Posterior vena cava (tissue), 2 donors: ENCODE data around the gene ALG13. TPM values are rescaled to one million over a fixed set of nuclear protein-coding genes. Genes with fewer than 3 reads are reported as not detected.
"Not testable (repeated sequence)": the region's sequence is repeated elsewhere in the genome, so short reads cannot be mapped to it uniquely, and the experiment has no call there.

Experiments
- DNase-seq: peaks from one replicate; pipeline ENCODE4 v3.0.0-alpha.2; 2020; ENCODE audit warnings: low spot score
- intact Hi-C, 2 donors: fragments of 100-400 bp; cut with DNase I; formaldehyde crosslinking; loops; one replicate each; pipeline versions ENCODE4 v1.14.1 to v1.14.2; 2022 to 2023
- total RNA-seq, 2 donors: library from RNA; stranded (reverse); fragmentation: NEBNext Ultra II Directional; extraction: Animal tissue kit (Norgen Biotek cat#: 25700); gene quantifications; one replicate each; pipeline ENCODE4 v1.2.1, GENCODE V29; 2021
- donor health status: DM: yes; HTN: yes; CAD: no.
- donor health status: DM: yes; HTN: yes; CAD: no.

The ALG13 gene
- total RNA-seq, 2 donors from 2014 or later, result 45.4 to 51.8 TPM

DNA sequence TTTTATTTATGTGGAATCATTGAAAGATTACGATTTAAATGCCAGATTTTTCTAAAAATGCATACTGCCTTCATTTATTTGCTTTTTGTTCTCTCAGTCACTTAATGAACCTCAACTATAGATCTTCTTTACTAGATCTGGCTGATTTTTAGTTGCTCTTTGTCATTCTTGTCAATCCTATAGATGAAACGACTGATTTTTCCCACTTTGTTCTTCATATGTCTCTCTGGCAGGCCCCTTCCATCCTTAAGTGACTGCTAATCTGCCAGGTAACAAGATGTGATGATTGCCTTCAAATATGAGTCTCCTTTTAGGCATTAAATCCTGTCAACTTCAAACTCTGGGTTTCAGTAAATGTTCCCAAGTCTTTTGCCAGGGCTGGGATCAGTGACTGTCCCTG is 61.0 kb downstream of the ALG13 start:
- DNase-seq, result no peak
- intact Hi-C loops, result no loop called here

DNA sequence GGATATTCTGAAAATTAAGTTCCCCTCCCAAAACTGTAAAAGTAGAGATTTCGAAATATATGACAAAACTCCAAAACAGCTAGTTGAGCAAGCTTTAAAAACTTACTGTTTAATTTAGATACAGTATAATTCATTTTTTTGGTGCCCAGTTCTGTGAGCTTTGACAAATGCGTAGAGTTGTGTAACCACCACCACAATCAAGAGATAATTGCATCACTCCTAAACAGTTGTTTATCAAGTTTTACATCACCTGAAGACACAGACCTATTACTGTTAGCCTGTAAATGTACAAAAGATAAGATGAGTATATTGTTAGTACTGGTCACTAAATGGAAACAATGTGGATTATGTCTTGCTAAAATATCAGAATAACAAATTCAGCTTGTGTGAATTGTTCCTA is 62.3 kb downstream of the ALG13 start:
- intact Hi-C loops, result no loop called here

DNA sequence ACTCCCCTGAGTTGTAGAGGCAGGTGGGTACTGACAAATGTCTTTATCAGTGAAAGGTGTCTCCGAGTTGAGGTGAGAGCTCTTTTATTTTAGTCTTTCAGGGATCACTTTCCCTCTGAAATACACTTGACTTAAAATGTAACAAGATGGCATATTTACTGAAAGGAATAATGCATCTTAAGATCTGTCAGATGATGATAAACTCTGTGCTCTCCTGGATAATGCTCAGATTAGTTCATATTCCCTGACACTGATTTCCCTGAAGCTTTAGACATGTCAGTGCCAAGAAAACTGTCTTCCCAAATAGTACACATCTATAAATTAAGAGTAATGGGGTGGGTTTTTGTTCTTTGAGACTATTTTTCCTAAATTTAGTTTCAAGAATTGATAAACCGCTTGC is 75.5 kb downstream of the ALG13 start:
- intact Hi-C loops, result no loop called here
- no peak for DNase-seq

More for the DNA sequence above, 62.3 kb downstream of the ALG13 start:
- no peak for DNase-seq

DNA sequence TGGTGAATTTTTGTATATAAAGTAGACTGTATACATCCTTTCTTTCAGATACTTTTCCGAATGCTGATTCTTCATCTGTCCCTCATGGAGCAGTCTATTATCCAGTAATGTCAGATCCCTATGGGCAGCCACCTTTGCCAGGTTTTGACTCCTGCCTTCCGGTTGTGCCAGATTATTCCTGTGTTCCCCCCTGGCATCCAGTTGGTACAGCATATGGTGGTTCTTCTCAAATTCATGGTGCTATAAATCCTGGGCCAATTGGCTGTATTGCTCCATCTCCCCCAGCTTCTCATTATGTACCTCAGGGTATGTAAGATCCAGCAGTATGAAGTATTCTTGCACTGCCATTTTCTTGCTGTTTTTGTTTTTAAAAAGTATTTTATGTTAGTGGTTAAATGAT is 78.7 kb downstream of the ALG13 start:
- intact Hi-C loops, result no loop called here

DNA sequence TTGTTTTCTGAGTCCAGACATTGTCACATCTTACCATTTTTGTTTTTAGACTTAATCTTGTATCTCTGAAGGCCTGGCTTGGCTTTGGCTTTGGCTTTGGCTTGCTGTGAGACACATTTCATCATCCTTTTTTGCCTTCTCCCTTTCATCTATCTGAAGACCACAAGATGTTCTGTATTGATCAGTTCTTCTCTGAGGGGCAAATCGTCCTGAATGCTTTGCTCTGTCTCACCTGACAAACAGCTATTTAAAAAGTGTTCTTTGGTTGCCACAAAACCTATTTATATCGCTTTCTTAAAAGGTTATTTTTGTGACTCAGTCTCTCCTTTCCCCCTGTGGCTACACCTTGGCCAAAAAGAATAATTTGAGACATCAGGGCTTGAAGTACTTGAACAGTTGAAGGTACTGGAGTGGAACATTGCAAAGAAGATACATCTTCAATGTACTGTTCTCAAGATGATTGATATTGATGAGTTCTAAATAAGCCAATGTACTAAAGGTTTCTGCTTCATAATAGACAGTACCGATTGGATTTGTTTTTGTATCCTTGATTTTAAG is 80.7 kb downstream of the ALG13 start:
- no peak for DNase-seq
- intact Hi-C loops, result no loop called here

More for the DNA sequence above, 78.7 kb downstream of the ALG13 start:
- no peak for DNase-seq

DNA sequence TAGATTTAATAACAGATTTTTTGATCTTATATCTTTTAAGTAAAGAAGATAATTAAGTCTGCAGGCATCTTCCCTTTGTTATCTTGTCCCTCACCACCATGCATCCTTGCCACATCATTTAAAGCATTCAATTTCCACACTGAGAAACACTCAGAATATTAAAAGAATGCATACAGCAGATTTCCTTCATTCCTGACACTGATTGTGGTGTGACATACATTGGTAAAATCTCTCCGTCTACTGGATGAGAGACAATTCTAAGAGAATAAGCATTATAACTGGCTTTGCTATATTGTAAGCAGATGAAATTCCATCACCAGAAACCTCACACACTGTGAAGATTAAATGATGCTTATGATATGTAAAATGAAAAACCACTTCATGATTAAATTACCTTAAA is 97.6 kb downstream of the ALG13 start:
- no peak for DNase-seq
- intact Hi-C loops, result no loop called here

DNA sequence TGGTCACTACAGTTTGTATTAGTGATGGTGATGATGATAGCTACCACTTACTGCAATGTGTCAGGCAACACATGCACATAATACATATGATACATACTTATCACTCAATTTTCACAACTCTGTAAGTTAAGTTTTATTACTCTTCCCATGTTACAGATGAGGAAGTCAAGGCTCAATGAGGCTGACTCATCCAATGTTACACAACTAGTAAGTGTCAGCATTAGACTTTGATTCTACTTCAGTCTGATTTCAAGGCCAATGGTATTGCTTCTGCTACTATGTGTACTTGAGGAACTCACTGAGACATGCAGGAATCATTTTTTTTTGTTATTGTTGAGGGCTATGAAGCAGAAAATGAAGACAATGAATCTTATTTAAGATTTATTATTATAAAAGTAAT is 98.6 kb downstream of the ALG13 start:
- intact Hi-C loops, result no loop called here
- DNase-seq, result no peak

DNA sequence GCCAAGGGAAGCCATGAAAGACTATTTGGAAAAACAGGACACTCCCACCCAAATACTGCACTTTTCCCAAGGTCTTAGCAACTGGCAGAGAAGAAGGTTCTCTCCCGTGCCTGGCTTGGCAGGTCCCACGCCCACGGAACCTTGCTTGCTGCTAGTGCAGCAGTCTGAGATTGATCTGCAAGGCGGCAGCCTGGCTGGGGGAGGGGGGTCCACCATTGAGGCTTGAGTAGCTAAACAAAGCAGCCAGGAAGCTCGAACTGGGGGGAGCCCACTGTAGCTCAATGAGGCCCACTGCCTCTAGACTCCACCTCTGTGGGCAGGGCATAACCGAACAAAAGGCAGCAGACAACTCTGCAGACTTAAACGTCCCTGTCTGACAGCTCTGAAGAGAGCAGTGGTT is 103.7 kb downstream of the ALG13 start:
- DNase-seq, result no peak
- intact Hi-C loops, result no loop called here

DNA sequence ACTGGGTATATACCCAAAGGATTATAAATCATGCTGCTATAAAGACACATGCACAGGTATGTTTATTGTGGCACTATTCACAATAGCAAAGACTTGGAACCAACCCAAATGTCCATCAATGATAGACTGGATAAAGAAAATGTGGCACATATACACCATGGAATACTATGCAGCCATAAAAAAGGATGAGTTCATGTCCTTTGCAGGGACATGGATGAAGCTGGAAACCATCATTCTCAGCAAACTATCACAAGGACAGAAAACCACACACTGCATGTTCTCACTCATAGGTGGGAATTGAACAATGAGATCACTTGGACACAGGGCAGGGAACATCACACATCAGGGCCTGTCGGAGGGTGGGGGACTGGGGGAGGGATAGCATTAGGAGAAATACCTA is 109.1 kb downstream of the ALG13 start:
- intact Hi-C loops, DNase-seq: not testable (repeated sequence)

Other genes starting within 250 kb of the ALG13 start
- gene SERTM2, start 169.5 kb upstream of the ALG13 start, total RNA-seq, result 1 to 10 TPM in 1 of 2 donors, under 1 TPM in 1; 0.28 to 3.2 TPM
- gene TRPC5OS, start 195.0 kb downstream of the ALG13 start, total RNA-seq, result not detected